ENCODE measurements around the gene SLC26A6.
A peak's percentile ranks its signal among the peaks of the same experiment; 100 is the strongest.

Gene SLC26A6

GRCh38 chr3:48623851-48624547, 11.3 kb downstream of the SLC26A6 start:
- H3K36me3 ChIP-seq (ENCODE audit: control insufficient read depth in 5 of 5, insufficient read depth in 5 of 5, low read length in 5 of 5), result peaks cover 0 to 43% (median 40%) of the 10 kb centered on the region in 5 donors
- H3K27ac ChIP-seq (ENCODE audit: low read depth, low read length), result no peak overlapping the region
- no peak overlapping the region for H3K9ac ChIP-seq (ENCODE audit: low read length in 5 of 5)
- H3K27me3 ChIP-seq (ENCODE audit: control insufficient read depth in 5 of 5, insufficient read depth in 4 of 5, low read length in 5 of 5), result no peaks in the 10 kb centered on the region
- no peak overlapping the region for H3K4me3 ChIP-seq (ENCODE audit: low read depth in 1 of 5, low read length in 5 of 5)
- H3K9me3 ChIP-seq (ENCODE audit: control insufficient read depth in 5 of 5, low read length in 5 of 5), result no peaks in the 10 kb centered on the region
- H3K4me1 ChIP-seq (ENCODE audit: control insufficient read depth in 5 of 5, insufficient read depth in 5 of 5, low read length in 5 of 5), result no peaks in the 10 kb centered on the region

- H3K9me3 ChIP-seq (ENCODE audit: control insufficient read depth in 5 of 5, low read length in 5 of 5), result peaks cover 0 to 14% (median 10%) of the 10 kb centered on the region in 5 donors
- H3K27ac ChIP-seq (ENCODE audit: low read depth, low read length), result no peak within 1 kb of the TSS
- H3K36me3 ChIP-seq (ENCODE audit: control insufficient read depth in 5 of 5, insufficient read depth in 5 of 5, low read length in 5 of 5), result peaks cover 0 to 18% (median 16%) of the 10 kb centered on the region in 5 donors
- no peak within 1 kb of the TSS for H3K4me3 ChIP-seq (ENCODE audit: low read depth in 1 of 5, low read length in 5 of 5)
- no peak within 1 kb of the TSS for H3K9ac ChIP-seq (ENCODE audit: low read length in 5 of 5)
- no peaks in the 10 kb centered on the region for H3K27me3 ChIP-seq (ENCODE audit: control insufficient read depth in 5 of 5, insufficient read depth in 4 of 5, low read length in 5 of 5)
- no peaks in the 10 kb centered on the region for H3K4me1 ChIP-seq (ENCODE audit: control insufficient read depth in 5 of 5, insufficient read depth in 5 of 5, low read length in 5 of 5)
Observed at GRCh38 chr3:48621461-48621869, 13.8 kb downstream of the SLC26A6 start, which contains the start of gene TMEM89. Gene TMEM89, minus strand, starts transcription at chr3:48621769. Its CDS starts 13 bp downstream, at chr3:48621756.

GRCh38 chr3:48619541-48620524, 15.4 kb downstream of the SLC26A6 start:
- peaks cover 0 to 14% (median 10%) of the 10 kb centered on the region in 5 donors for H3K9me3 ChIP-seq (ENCODE audit: control insufficient read depth in 5 of 5, low read length in 5 of 5)
- H3K27me3 ChIP-seq (ENCODE audit: control insufficient read depth in 5 of 5, insufficient read depth in 4 of 5, low read length in 5 of 5), result no peaks in the 10 kb centered on the region
- no peak overlapping the region for H3K9ac ChIP-seq (ENCODE audit: low read length in 5 of 5)
- H3K27ac ChIP-seq (ENCODE audit: low read depth, low read length), result no peak overlapping the region
- peaks cover 0 to 1% (median under 1%) of the 10 kb centered on the region in 5 donors for H3K36me3 ChIP-seq (ENCODE audit: control insufficient read depth in 5 of 5, insufficient read depth in 5 of 5, low read length in 5 of 5)
- H3K4me1 ChIP-seq (ENCODE audit: control insufficient read depth in 5 of 5, insufficient read depth in 5 of 5, low read length in 5 of 5), result no peaks in the 10 kb centered on the region
- H3K4me3 ChIP-seq (ENCODE audit: low read depth in 1 of 5, low read length in 5 of 5), result no peak overlapping the region

- H3K27ac ChIP-seq (ENCODE audit: low read depth, low read length), result no peak overlapping the region
- H3K4me3 ChIP-seq (ENCODE audit: low read depth in 1 of 5, low read length in 5 of 5), result no peak overlapping the region
- H3K36me3 ChIP-seq (ENCODE audit: control insufficient read depth in 5 of 5, insufficient read depth in 5 of 5, low read length in 5 of 5), result no peaks in the 10 kb centered on the region
- H3K4me1 ChIP-seq (ENCODE audit: control insufficient read depth in 5 of 5, insufficient read depth in 5 of 5, low read length in 5 of 5), result no peaks in the 10 kb centered on the region
- no peak overlapping the region for H3K9ac ChIP-seq (ENCODE audit: low read length in 5 of 5)
- H3K27me3 ChIP-seq (ENCODE audit: control insufficient read depth in 5 of 5, insufficient read depth in 4 of 5, low read length in 5 of 5), result no peaks in the 10 kb centered on the region
- peaks cover 0 to 14% (median 10%) of the 10 kb centered on the region in 5 donors for H3K9me3 ChIP-seq (ENCODE audit: control insufficient read depth in 5 of 5, low read length in 5 of 5)
Observed at GRCh38 chr3:48617559-48617958, 17.7 kb downstream of the SLC26A6 start.

DNA sequence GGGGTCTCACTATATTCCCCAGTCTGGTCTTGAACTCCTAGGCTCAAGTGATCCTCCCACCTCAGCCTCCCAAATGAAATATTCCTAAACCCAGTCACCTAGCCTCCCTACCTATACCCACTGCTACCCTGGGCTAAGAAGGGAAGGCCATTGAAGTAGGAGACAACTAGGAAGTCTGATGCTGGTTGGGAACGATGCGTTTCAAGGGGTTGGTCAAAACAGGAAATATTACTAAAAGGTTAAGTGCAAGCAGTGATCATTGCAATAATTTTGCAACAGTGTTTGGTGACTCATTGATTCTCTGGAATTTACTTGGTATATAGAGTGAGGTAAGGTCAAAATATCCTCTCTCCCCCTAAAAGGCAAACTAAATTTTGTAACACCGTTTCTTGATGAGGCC, 21.2 kb downstream of the SLC26A6 start:
- no peaks in the 10 kb centered on the region for H3K27me3 ChIP-seq (ENCODE audit: control insufficient read depth in 5 of 5, insufficient read depth in 4 of 5, low read length in 5 of 5)
- H3K9me3 ChIP-seq (ENCODE audit: control insufficient read depth in 5 of 5, low read length in 5 of 5), result peaks cover 0 to 14% (median 10%) of the 10 kb centered on the region in 5 donors
- no peak overlapping the region for H3K9ac ChIP-seq (ENCODE audit: low read length in 5 of 5)
- H3K36me3 ChIP-seq (ENCODE audit: control insufficient read depth in 5 of 5, insufficient read depth in 5 of 5, low read length in 5 of 5), result no peaks in the 10 kb centered on the region
- no peak overlapping the region for H3K27ac ChIP-seq (ENCODE audit: low read depth, low read length)
- H3K4me3 ChIP-seq (ENCODE audit: low read depth in 1 of 5, low read length in 5 of 5), result no peak overlapping the region
- peaks cover 0 to 6% (median 3%) of the 10 kb centered on the region in 5 donors for H3K4me1 ChIP-seq (ENCODE audit: control insufficient read depth in 5 of 5, insufficient read depth in 5 of 5, low read length in 5 of 5)

DNA sequence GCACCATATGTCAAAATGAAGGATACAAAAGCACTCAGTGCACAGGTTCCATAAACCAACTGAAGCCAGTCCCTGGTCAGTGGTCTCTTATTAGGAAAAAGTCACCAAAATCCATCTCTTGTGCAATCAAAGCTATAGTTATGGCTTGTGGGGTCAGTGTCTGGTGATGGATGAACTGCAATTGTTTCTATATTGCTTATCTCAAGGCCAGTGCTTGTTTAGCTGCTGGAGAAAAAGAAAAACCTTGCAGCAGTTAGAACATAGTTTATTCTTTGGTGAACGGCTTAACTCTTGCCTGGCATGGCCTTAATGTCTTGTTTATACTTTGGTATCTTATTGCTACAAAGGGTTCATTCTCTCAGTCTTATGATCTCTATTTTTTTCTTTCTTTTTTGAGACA, 23.0 kb downstream of the SLC26A6 start:
- H3K9ac ChIP-seq (ENCODE audit: low read length in 5 of 5), result no peak overlapping the region
- H3K4me3 ChIP-seq (ENCODE audit: low read depth in 1 of 5, low read length in 5 of 5), result no peak overlapping the region
- H3K9me3 ChIP-seq (ENCODE audit: control insufficient read depth in 5 of 5, low read length in 5 of 5), result peaks cover 0 to 5% (median 3%) of the 10 kb centered on the region in 5 donors
- H3K36me3 ChIP-seq (ENCODE audit: control insufficient read depth in 5 of 5, insufficient read depth in 5 of 5, low read length in 5 of 5), result no peaks in the 10 kb centered on the region
- H3K4me1 ChIP-seq (ENCODE audit: control insufficient read depth in 5 of 5, insufficient read depth in 5 of 5, low read length in 5 of 5), result peaks cover 3 to 19% (median 13%) of the 10 kb centered on the region in 5 donors
- H3K27ac ChIP-seq (ENCODE audit: low read depth, low read length), result no peak overlapping the region
- H3K27me3 ChIP-seq (ENCODE audit: control insufficient read depth in 5 of 5, insufficient read depth in 4 of 5, low read length in 5 of 5), result no peaks in the 10 kb centered on the region

GRCh38 chr3:48609088-48610005, 25.9 kb downstream of the SLC26A6 start, which contains the start of gene UQCRC1:
Gene UQCRC1, minus strand, starts transcription at chr3:48609646. Its CDS starts 26 bp downstream, at chr3:48609620.
- peak within 1 kb of the TSS; percentile 75 to 97 (median 84) for H3K9ac ChIP-seq (ENCODE audit: low read length in 5 of 5)
- no peaks in the 10 kb centered on the region for H3K27me3 ChIP-seq (ENCODE audit: control insufficient read depth in 5 of 5, insufficient read depth in 4 of 5, low read length in 5 of 5)
- H3K36me3 ChIP-seq (ENCODE audit: control insufficient read depth in 5 of 5, insufficient read depth in 5 of 5, low read length in 5 of 5), result peaks cover 0 to 19% (median 16%) of the 10 kb centered on the region in 5 donors

GRCh38 chr3:48607519-48607918, 27.7 kb downstream of the SLC26A6 start:
- Histone ChIP-seq H3K27me3 (ENCODE audit: control insufficient read depth in 5 of 5, insufficient read depth in 4 of 5, low read length in 5 of 5) (no peaks in the 10 kb centered on the region), H3K4me1 (ENCODE audit: control insufficient read depth in 5 of 5, insufficient read depth in 5 of 5, low read length in 5 of 5) (peaks cover 3 to 19% (median 13%) of the 10 kb centered on the region in 5 donors), H3K27ac (ENCODE audit: low read depth, low read length) (no peak overlapping the region), H3K9me3 (ENCODE audit: control insufficient read depth in 5 of 5, low read length in 5 of 5) (no peaks in the 10 kb centered on the region), H3K9ac (ENCODE audit: low read length in 5 of 5) (no peak overlapping the region), H3K4me3 (ENCODE audit: low read depth in 1 of 5, low read length in 5 of 5) (no peak overlapping the region), H3K36me3 (ENCODE audit: control insufficient read depth in 5 of 5, insufficient read depth in 5 of 5, low read length in 5 of 5) (peaks cover 0 to 38% (median 34%) of the 10 kb centered on the region in 5 donors)

More at GRCh38 chr3:48609088-48610005, 25.9 kb downstream of the SLC26A6 start, which contains the start of gene UQCRC1:
- peak within 1 kb of the TSS; percentile 75 for H3K27ac ChIP-seq (ENCODE audit: low read depth, low read length)
- H3K4me1 ChIP-seq (ENCODE audit: control insufficient read depth in 5 of 5, insufficient read depth in 5 of 5, low read length in 5 of 5), result peaks cover 3 to 19% (median 13%) of the 10 kb centered on the region in 5 donors
- H3K4me3 ChIP-seq (ENCODE audit: low read depth in 1 of 5, low read length in 5 of 5), result peak within 1 kb of the TSS; percentile 90 to 98 (median 94)
- H3K9me3 ChIP-seq (ENCODE audit: control insufficient read depth in 5 of 5, low read length in 5 of 5), result no peaks in the 10 kb centered on the region

DNA sequence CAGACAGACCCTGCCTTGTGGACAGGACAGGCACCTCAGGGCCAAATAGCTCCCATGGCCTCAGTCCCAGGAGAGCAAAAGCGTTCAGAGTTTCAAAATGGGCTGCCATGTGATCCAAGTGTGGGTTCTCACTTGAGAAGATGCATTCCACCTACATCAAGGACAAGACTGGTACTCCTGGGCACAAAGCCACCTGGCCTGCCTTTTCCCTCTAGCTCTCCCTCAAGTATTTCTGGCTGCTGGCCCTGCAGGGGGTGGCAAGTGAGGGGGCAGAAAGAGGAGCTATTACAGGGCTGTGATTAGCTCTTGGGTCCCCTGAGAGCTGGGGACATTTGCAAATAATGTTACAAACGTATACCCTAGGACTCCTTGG, 33.7 kb downstream of the SLC26A6 start:
- no peak overlapping the region for H3K27ac ChIP-seq (ENCODE audit: low read depth, low read length)
- no peak overlapping the region for H3K9ac ChIP-seq (ENCODE audit: low read length in 5 of 5)
- peaks cover 0 to 92% (median 84%) of the 10 kb centered on the region in 5 donors for H3K36me3 ChIP-seq (ENCODE audit: control insufficient read depth in 5 of 5, insufficient read depth in 5 of 5, low read length in 5 of 5)
- H3K9me3 ChIP-seq (ENCODE audit: control insufficient read depth in 5 of 5, low read length in 5 of 5), result no peaks in the 10 kb centered on the region
- H3K4me1 ChIP-seq (ENCODE audit: control insufficient read depth in 5 of 5, insufficient read depth in 5 of 5, low read length in 5 of 5), result peaks cover 0 to 11% (median 3%) of the 10 kb centered on the region in 5 donors
- no peaks in the 10 kb centered on the region for H3K27me3 ChIP-seq (ENCODE audit: control insufficient read depth in 5 of 5, insufficient read depth in 4 of 5, low read length in 5 of 5)
- H3K4me3 ChIP-seq (ENCODE audit: low read depth in 1 of 5, low read length in 5 of 5), result no peak overlapping the region

Measured in subcutaneous abdominal adipose tissue (tissue), 5 donors.